Activated naive CD8-positive, alpha-beta T cell treated with anti-CD3 and anti-CD28 coated beads, Interleukin-2, amount 50 U/mL, for 24 hours (primary cell): ENCODE measurements around the gene TBCK.
"Not testable (repeated sequence)": the region's sequence is repeated elsewhere in the genome, so short reads cannot be mapped to it uniquely, and the experiment has no call there.

ENCODE experiments used
- ATAC-seq: fragments of 150-1000 bp; cut with Tn5 transposase; one replicate; pipeline ENCODE4 v1.10.0; 2021
- DNase-seq: peaks from one replicate; pipeline ENCODE4 v3.0.0; 2021
- H3K27ac Mint-ChIP-seq: one replicate; pipeline ENCODE4 v1.8.0; 2021; ENCODE audit warnings: mild to moderate bottlenecking, mixed read lengths
- H3K27me3 Mint-ChIP-seq: one replicate; pipeline ENCODE4 v1.8.0; 2021; ENCODE audit warnings: mixed read lengths
- H3K36me3 Mint-ChIP-seq: one replicate; pipeline ENCODE4 v1.8.0; 2021; ENCODE audit warnings: low read depth, mixed read lengths
- H3K4me1 Mint-ChIP-seq: one replicate; pipeline ENCODE4 v1.8.0; 2021; ENCODE audit warnings: mixed read lengths
- H3K4me3 Mint-ChIP-seq: one replicate; pipeline ENCODE4 v1.8.0; 2021; ENCODE audit warnings: mild to moderate bottlenecking, moderate library complexity, mixed read lengths
- H3K9me3 Mint-ChIP-seq: one replicate; pipeline ENCODE4 v1.8.0; 2021; ENCODE audit warnings: mixed read lengths

The TBCK gene

DNA sequence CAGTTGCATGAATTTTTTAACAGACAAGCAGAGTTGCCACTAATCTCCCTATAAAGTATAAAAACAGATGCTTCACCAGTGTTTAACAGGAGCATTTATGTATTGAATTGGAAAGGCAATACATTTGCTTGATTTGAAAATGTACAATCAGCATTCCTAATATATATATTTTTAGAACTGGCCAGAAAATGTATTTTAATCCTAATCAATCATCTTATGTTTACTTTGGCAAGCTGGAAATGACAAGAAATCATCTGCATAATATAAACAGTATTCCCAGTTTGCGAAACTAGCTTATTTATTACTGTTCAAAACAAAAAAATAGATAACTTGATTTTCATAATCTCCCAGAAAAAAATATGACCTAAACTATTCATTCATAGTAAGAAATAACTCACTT lies 123.9 kb downstream of the TBCK start:
- DNase-seq (no peak), ATAC-seq (no peak)
- Mint-ChIP-seq H3K9me3 (no peaks in the 10 kb centered on the region), H3K36me3 (peaks cover 45% of the 10 kb centered on the region), H3K4me1 (no peaks in the 10 kb centered on the region), H3K4me3 (no peak overlapping the region), H3K27me3 (no peaks in the 10 kb centered on the region), H3K27ac (no peak overlapping the region)

DNA sequence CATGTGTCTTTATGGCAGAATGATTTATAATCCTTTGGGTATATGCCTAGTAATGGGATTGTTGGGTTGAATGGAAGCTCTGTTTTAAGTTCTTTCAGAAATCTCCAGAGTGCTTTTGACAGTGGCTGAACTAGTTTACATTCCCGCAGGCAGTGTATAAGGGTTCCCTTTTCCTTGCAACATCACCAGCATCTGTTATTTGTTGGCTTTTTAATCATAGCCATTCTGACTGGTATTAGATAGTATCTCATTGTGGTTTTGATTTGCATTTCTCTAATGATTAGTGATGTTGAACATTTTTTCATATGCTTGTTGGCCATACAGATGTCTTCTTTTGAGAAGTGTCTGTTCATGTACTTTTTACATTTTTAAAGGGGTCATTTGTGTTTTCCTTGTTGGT lies 129.8 kb downstream of the TBCK start:
- H3K27me3 Mint-ChIP-seq: no peaks in the 10 kb centered on the region
- no peak for DNase-seq
- H3K9me3 Mint-ChIP-seq: peaks cover 25% of the 10 kb centered on the region

DNA sequence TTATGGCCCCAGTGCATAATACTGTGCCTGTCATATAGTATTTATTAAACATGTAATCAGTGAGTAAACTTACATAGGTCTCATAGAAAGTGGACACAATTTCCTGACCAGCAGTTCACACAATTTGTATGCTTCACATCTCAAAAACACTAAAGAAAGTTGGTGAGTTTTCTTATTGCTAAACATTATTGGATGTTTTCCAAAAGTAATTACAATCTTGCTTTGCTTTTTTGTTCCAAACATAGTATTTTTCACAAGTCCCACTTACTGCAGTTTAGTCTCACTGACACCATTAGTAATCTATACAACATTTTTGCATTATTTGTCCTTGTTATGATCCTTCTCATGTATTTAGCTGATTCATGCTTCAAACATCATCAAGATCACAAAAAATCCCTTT lies 132.5 kb downstream of the TBCK start:
- peaks cover 31% of the 10 kb centered on the region for H3K9me3 Mint-ChIP-seq
- H3K4me1 Mint-ChIP-seq: no peaks in the 10 kb centered on the region
- H3K36me3 Mint-ChIP-seq: peaks cover 64% of the 10 kb centered on the region
- no peak overlapping the region for H3K27ac Mint-ChIP-seq
- no peak for DNase-seq
- ATAC-seq: no peak
- H3K27me3 Mint-ChIP-seq: no peaks in the 10 kb centered on the region
- H3K4me3 Mint-ChIP-seq: no peak overlapping the region

More for the DNA sequence above, 129.8 kb downstream of the TBCK start:
- no peak overlapping the region for H3K4me3 Mint-ChIP-seq
- H3K4me1 Mint-ChIP-seq: no peaks in the 10 kb centered on the region
- no peak for ATAC-seq
- H3K27ac Mint-ChIP-seq: no peak overlapping the region
- peaks cover 77% of the 10 kb centered on the region for H3K36me3 Mint-ChIP-seq

DNA sequence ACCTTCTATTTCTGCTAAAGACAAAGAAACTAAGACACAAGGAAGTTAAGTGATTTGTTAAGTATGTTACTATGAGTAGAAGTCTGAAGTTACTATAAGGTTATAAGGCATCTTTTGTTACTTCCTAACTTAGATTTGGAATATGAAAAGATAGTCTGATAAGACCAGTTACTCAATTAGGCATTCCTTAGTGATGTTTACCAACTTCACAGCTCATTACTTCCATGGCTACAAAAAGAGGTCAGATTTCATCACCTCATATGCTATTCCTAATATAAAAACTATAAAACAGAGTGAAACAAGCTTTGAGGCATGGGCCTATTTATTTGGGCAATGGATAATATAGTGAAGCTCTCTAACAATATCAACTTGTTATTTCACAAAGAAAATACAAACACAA lies 143.1 kb downstream of the TBCK start:
- DNase-seq (no peak), ATAC-seq (no peak)
- H3K9me3 Mint-ChIP-seq: no peaks in the 10 kb centered on the region
- H3K36me3 Mint-ChIP-seq: peaks cover 26% of the 10 kb centered on the region
- no peak overlapping the region for H3K4me3 Mint-ChIP-seq
- H3K27me3 Mint-ChIP-seq: no peaks in the 10 kb centered on the region
- H3K27ac Mint-ChIP-seq: no peak overlapping the region
- no peaks in the 10 kb centered on the region for H3K4me1 Mint-ChIP-seq

DNA sequence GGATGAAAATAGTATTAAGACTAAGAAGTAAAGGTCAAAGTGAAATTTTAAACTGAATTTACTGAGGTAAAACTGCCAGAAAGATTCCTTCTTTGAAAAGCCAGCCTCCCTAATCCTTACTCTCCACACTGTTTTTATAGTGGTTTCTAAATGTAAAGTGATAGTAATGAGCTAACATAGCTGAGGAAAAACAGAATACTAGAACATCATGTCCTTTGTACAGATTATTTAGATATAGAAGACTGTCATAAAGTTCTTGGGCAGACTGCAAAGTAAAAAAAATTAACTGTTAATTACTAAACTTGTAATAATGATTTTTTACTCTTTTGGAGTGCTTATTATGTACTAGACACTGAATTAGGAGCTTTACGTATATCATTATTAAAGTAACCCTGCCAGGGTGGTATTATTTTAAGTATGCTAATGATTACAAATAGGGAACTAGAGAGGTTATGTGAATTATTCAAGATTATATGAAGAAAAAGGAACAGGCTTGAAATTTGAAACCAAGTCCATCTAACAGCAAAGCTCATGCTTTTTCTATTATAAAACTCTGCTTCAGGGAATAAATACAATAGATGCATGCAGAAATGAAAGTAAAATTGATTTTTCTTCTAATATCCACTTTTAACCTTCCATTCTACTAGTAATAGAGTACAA lies 150.5 kb downstream of the TBCK start:
- Mint-ChIP-seq H3K27ac (no peak overlapping the region), H3K9me3 (peaks cover 5% of the 10 kb centered on the region), H3K27me3 (no peaks in the 10 kb centered on the region), H3K4me3 (no peak overlapping the region), H3K36me3 (peaks cover 38% of the 10 kb centered on the region), H3K4me1 (no peaks in the 10 kb centered on the region)
- no peak for DNase-seq
- ATAC-seq: no peak

- no peak for DNase-seq
- Mint-ChIP-seq H3K4me1 (no peaks in the 10 kb centered on the region), H3K4me3 (no peak overlapping the region), H3K27me3 (no peaks in the 10 kb centered on the region), H3K9me3 (peaks cover 5% of the 10 kb centered on the region), H3K36me3 (peaks cover 41% of the 10 kb centered on the region), H3K27ac (no peak overlapping the region)
- no peak for ATAC-seq
Measured at GRCh38 chr4:106162278-106162677, 153.7 kb downstream of the TBCK start.

DNA sequence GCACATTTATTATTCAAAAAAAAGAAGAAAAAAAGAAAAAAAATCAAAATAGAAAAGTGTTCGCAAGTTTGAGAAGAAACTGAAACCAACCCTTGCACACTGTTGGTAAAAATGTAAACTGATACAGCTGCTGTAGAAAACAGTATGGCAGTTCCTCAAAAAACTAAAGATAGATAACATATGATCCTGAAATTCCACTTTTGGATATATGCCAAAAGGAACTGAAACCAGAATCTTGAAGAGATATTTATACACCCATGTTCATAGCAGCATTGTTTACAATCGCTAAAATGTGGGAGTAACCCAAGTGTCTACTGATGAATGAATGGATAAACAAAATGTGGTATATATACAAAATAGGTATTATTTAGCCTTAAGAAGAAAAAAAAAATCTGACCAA lies 155.4 kb downstream of the TBCK start:
- H3K36me3 Mint-ChIP-seq: peaks cover 51% of the 10 kb centered on the region
- H3K4me3 Mint-ChIP-seq: no peak overlapping the region
- ATAC-seq: no peak
- no peak for DNase-seq
- H3K27ac Mint-ChIP-seq: no peak overlapping the region
- H3K4me1 Mint-ChIP-seq: no peaks in the 10 kb centered on the region
- H3K9me3 Mint-ChIP-seq: peaks cover 10% of the 10 kb centered on the region
- no peaks in the 10 kb centered on the region for H3K27me3 Mint-ChIP-seq

DNA sequence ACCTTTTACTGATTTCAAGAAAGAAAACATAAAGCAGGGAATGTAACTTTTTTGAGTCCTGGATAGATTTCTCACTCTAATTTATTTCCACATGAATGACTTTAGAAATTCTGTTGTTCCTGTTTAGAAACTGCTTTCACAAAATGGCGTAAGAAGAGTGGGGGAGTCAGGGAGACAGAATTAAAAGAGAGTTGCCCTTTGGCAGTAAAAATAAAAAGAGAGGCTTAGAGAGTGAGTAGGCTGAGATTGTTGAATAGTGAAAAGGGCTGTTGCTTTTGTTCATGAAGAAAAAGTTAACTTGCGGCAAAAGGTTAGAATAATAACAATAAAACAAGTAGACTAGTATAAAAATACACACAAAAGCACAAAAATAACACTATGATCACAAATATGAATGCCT lies 166.1 kb downstream of the TBCK start:
- peaks cover 73% of the 10 kb centered on the region for H3K9me3 Mint-ChIP-seq
- H3K4me1 Mint-ChIP-seq: no peaks in the 10 kb centered on the region
- no peak overlapping the region for H3K4me3 Mint-ChIP-seq
- no peak for DNase-seq
- H3K27me3 Mint-ChIP-seq: no peaks in the 10 kb centered on the region
- peaks cover 65% of the 10 kb centered on the region for H3K36me3 Mint-ChIP-seq
- no peak for ATAC-seq
- H3K27ac Mint-ChIP-seq: no peak overlapping the region

DNA sequence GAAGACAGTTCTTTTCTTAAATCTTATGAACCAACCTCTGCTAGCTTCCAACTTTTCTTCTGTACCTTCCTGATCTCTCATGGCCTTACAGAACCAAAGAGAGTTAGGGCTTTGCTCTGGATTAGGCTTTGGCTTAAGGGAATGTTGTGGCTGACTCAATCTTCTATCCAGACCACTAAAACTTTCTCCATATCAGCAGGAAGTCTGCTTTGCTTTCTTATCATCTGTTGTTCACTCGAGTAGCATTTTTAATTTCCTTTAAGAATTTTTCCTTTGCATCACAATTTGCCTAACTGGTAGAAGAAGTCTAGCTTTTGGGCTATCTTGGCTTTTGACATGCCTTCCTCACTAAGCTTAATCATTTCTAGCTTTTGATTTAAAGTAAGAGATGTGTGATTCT lies 167.0 kb downstream of the TBCK start:
- peaks cover 61% of the 10 kb centered on the region for H3K36me3 Mint-ChIP-seq
- H3K4me1 Mint-ChIP-seq: no peaks in the 10 kb centered on the region
- H3K27me3 Mint-ChIP-seq: no peaks in the 10 kb centered on the region
- no peak for DNase-seq
- H3K9me3 Mint-ChIP-seq: peaks cover 72% of the 10 kb centered on the region
- H3K4me3 Mint-ChIP-seq: no peak overlapping the region
- no peak for ATAC-seq
- H3K27ac Mint-ChIP-seq: no peak overlapping the region

GRCh38 chr4:106142616-106143127 lies 173.3 kb downstream of the TBCK start:
- Mint-ChIP-seq H3K4me3 (no peak overlapping the region), H3K9me3 (peaks cover 16% of the 10 kb centered on the region), H3K27me3 (no peaks in the 10 kb centered on the region), H3K27ac (no peak overlapping the region), H3K4me1 (no peaks in the 10 kb centered on the region), H3K36me3 (peaks cover 31% of the 10 kb centered on the region)
- ATAC-seq (no peak), DNase-seq (no peak)

DNA sequence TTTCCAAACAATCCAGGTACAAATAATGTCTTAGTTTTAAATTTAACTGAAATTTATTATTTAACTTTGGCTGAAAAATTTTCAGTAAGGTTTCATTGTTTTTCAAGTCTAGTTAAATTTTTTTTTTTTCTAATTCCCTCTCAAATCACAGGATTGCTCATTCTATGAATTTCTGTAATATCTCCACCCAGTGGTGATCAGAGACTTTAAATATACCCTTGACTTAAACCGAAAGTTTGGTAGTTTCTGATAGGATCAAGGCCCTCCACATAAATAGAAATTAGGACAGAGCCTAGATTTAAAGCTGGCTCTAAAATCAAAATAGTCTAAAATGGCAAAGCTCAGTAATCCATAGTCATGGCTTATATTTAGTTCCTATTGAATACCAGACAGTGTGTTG lies 175.4 kb downstream of the TBCK start:
- ATAC-seq (no peak), DNase-seq (no peak)
- H3K27me3 Mint-ChIP-seq: no peaks in the 10 kb centered on the region
- H3K4me1 Mint-ChIP-seq: peaks cover 2% of the 10 kb centered on the region
- peaks cover 18% of the 10 kb centered on the region for H3K36me3 Mint-ChIP-seq
- no peak overlapping the region for H3K27ac Mint-ChIP-seq
- H3K4me3 Mint-ChIP-seq: no peak overlapping the region
- H3K9me3 Mint-ChIP-seq: no peaks in the 10 kb centered on the region

DNA sequence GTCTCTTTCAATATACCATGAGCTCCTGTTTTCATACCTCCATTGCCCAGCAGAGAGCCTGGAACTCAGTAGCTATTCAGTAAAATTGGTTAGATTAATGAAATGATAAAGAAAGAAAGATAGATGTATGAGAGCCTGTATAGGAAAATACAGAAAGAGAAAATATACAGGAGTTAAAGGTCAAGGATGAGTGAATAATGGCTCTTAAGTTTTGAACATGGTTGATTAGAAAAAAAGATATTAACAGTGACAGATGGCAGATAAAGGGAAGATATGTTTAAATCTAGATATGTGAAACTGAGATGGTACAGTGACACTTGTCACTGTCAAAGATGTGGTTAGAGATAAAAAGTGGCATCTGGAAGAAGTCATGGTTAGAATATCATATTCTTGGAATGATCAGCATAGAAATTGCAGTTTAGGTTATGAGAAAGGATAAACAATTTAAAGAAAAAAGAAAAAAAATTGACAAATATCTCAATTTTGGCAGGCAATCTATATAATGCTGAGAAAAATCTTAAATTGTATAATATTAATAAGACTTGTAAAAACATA lies 179.2 kb downstream of the TBCK start:
- no peak for DNase-seq
- Mint-ChIP-seq H3K4me1 (peaks cover 2% of the 10 kb centered on the region), H3K36me3 (peaks cover 32% of the 10 kb centered on the region), H3K27ac (no peak overlapping the region), H3K27me3 (no peaks in the 10 kb centered on the region), H3K9me3 (peaks cover 13% of the 10 kb centered on the region), H3K4me3 (no peak overlapping the region)
- ATAC-seq: no peak

- H3K4me3 Mint-ChIP-seq: no peak overlapping the region
- DNase-seq (no peak), ATAC-seq (no peak)
- no peak overlapping the region for H3K27ac Mint-ChIP-seq
- H3K4me1 Mint-ChIP-seq: peaks cover 2% of the 10 kb centered on the region
- H3K36me3 Mint-ChIP-seq: peaks cover 37% of the 10 kb centered on the region
- H3K27me3 Mint-ChIP-seq: no peaks in the 10 kb centered on the region
- H3K9me3 Mint-ChIP-seq: peaks cover 17% of the 10 kb centered on the region
Measured at GRCh38 chr4:106132045-106132444, 184.0 kb downstream of the TBCK start.

DNA sequence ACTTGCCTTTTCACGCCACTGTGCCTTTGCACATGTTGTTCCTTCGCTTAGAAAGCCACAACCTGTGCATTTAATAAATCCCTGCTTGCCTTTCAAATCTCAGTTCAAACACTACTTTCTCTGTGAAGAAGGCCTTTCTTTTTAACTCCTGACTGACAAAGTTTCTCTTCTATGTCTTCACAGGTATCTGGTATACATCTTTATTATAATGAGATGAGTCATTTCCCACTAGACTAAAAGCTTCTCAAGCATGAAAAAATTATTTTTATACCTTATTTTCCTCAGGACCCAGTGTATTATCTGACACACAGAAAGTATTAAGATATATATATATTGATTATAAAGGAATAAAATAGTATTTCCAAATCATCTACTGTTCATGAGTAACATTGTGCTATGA lies 189.9 kb downstream of the TBCK start:
- H3K4me3 Mint-ChIP-seq: no peak overlapping the region
- H3K27ac Mint-ChIP-seq: no peak overlapping the region
- no peak for ATAC-seq
- peaks cover 4% of the 10 kb centered on the region for H3K9me3 Mint-ChIP-seq
- H3K36me3 Mint-ChIP-seq: peaks cover 25% of the 10 kb centered on the region
- no peaks in the 10 kb centered on the region for H3K4me1 Mint-ChIP-seq
- no peak for DNase-seq
- no peaks in the 10 kb centered on the region for H3K27me3 Mint-ChIP-seq

- Mint-ChIP-seq H3K36me3 (peaks cover 39% of the 10 kb centered on the region), H3K9me3 (peaks cover 12% of the 10 kb centered on the region)
- not testable (repeated sequence) for DNase-seq, ATAC-seq, H3K27ac Mint-ChIP-seq, H3K4me3 Mint-ChIP-seq, H3K27me3 Mint-ChIP-seq, H3K4me1 Mint-ChIP-seq
Measured at GRCh38 chr4:106119949-106120555, 196.0 kb downstream of the TBCK start.
